DOHH2 (cell line): Measurements from ENCODE around the gene HINT1.

Experiments
- H3F3A ChIP-seq: fragments of 200-600 bp; sonication (generic), shearing (Covaris generic); 2 replicates; pipeline ENCODE4 v1.6.0; 2016; ENCODE audit warnings: antibody characterized with exemption, mild to moderate bottlenecking; ENCODE audit not compliant: control insufficient read depth, insufficient read depth
- H3K27ac ChIP-seq: fragments of 200-600 bp; sonication (generic); 2 replicates; pipeline ENCODE4 v1.5.1; 2014; ENCODE audit warnings: low read depth, mild to moderate bottlenecking, low read length, moderate library complexity
- H3K27me3 ChIP-seq: fragments of 200-600 bp; sonication (generic); 2 replicates; pipeline ENCODE4 v1.6.1; 2014; ENCODE audit warnings: mild to moderate bottlenecking, low read length, mixed read lengths; ENCODE audit not compliant: control insufficient read depth
- H3K36me3 ChIP-seq: fragments of 200-600 bp; sonication (generic); 2 replicates; pipeline ENCODE4 v1.6.1; 2014; ENCODE audit warnings: mild to moderate bottlenecking, low read length, moderate library complexity, mixed read lengths; ENCODE audit not compliant: control insufficient read depth
- H3K4me1 ChIP-seq: fragments of 200-600 bp; sonication (generic); 2 replicates; pipeline ENCODE4 v1.6.1; 2014; ENCODE audit warnings: mild to moderate bottlenecking, low read length, mixed read lengths; ENCODE audit not compliant: control insufficient read depth
- H3K4me2 ChIP-seq: fragments of 200-600 bp; sonication (generic); 2 replicates; pipeline ENCODE4 v1.6.0; 2014; ENCODE audit warnings: mild to moderate bottlenecking, low read length, moderate library complexity
- H3K4me3 ChIP-seq: fragments of 200-600 bp; sonication (generic); 2 replicates; pipeline ENCODE4 v1.5.1; 2014; ENCODE audit warnings: mild to moderate bottlenecking, low read length, mixed read lengths
- H3K79me2 ChIP-seq: fragments of 200-600 bp; sonication (generic); 2 replicates; pipeline ENCODE4 v1.6.1; 2014; ENCODE audit warnings: mild to moderate bottlenecking, low read length, mixed read lengths; ENCODE audit not compliant: control insufficient read depth
- H3K9me2 ChIP-seq: fragments of 200-600 bp; sonication (generic); replicated peaks from 2 replicates; pipeline ENCODE4 v1.6.1; 2014; ENCODE audit warnings: mild to moderate bottlenecking, low read length, mixed read lengths; ENCODE audit not compliant: control insufficient read depth
- H3K9me3 ChIP-seq: fragments of 200-600 bp; sonication (generic); 2 replicates; pipeline ENCODE4 v1.6.1; 2014; ENCODE audit warnings: antibody characterized with exemption, low read length, mixed read lengths; ENCODE audit not compliant: control insufficient read depth, insufficient read depth
- H4K20me1 ChIP-seq: fragments of 200-600 bp; sonication (generic); 2 replicates; pipeline ENCODE4 v1.6.0; 2014; ENCODE audit warnings: low read depth, mild to moderate bottlenecking, antibody characterized with exemption, low read length, moderate library complexity; ENCODE audit not compliant: control insufficient read depth, insufficient read depth
- CTCF ChIP-seq: fragments of 200-600 bp; sonication (generic); IDR thresholded peaks from one replicate; pipeline ENCODE4 v1.5.1; 2014; ENCODE audit warnings: antibody characterized with exemption, mild to moderate bottlenecking, low read depth, low read length; ENCODE audit not compliant: poor library complexity, severe bottlenecking
- EZH2phosphoT487 ChIP-seq: fragments of 200-600 bp; sonication (generic); IDR thresholded peaks from 2 replicates; pipeline ENCODE4 v1.6.1; 2017; ENCODE audit warnings: borderline replicate concordance, mild to moderate bottlenecking, antibody characterized with exemption, low read length, moderate library complexity, mixed read lengths

HINT1 gene

GRCh38 chr5:131163276-131164119, 1.6 kb downstream of the HINT1 start:
- Histone ChIP-seq H3K27ac (peak overlapping the region; percentile 75), H3K4me1 (peaks cover 28% of the 10 kb centered on the region), H3K4me3 (peak overlapping the region; percentile 87), H3K9me3 (no peaks in the 10 kb centered on the region), H3F3A (peaks cover 8% of the 10 kb centered on the region), H3K4me2 (peak overlapping the region; percentile 84), H4K20me1 (peaks cover 15% of the 10 kb centered on the region), H3K9me2 (no peaks in the 10 kb centered on the region), H3K36me3 (peaks cover 64% of the 10 kb centered on the region), H3K27me3 (no peaks in the 10 kb centered on the region), H3K79me2 (peaks cover 59% of the 10 kb centered on the region)
- TF ChIP-seq EZH2phosphoT487, result no peak
- no peak for TF ChIP-seq CTCF

GRCh38 chr5:131160134-131160533, 4.9 kb downstream of the HINT1 start:
- Histone ChIP-seq H3K79me2 (peaks cover 59% of the 10 kb centered on the region), H3K36me3 (peaks cover 75% of the 10 kb centered on the region)

GRCh38 chr5:131156957-131157356, 8.1 kb downstream of the HINT1 start:
- H3K27ac ChIP-seq, result no peak overlapping the region
- H3K27me3 ChIP-seq, result no peaks in the 10 kb centered on the region
- H3K9me3 ChIP-seq, result no peaks in the 10 kb centered on the region
- H3K79me2 ChIP-seq, result peaks cover 27% of the 10 kb centered on the region
- no peaks in the 10 kb centered on the region for H3K9me2 ChIP-seq
- H4K20me1 ChIP-seq, result peaks cover 4% of the 10 kb centered on the region
- no peak overlapping the region for H3K4me2 ChIP-seq
- H3F3A ChIP-seq, result peaks cover 19% of the 10 kb centered on the region
- H3K4me1 ChIP-seq, result peaks cover under 1% of the 10 kb centered on the region; the same call in 1 of the 2 replicates
- H3K4me3 ChIP-seq, result no peak overlapping the region
- no peak for TF ChIP-seq EZH2phosphoT487
- TF ChIP-seq CTCF, result no peak
- peaks cover 46% of the 10 kb centered on the region for H3K36me3 ChIP-seq

More at GRCh38 chr5:131160134-131160533, 4.9 kb downstream of the HINT1 start:
- H3K9me3 ChIP-seq, result no peaks in the 10 kb centered on the region
- H3K4me1 ChIP-seq, result peaks cover 14% of the 10 kb centered on the region
- no peak overlapping the region for H3K4me3 ChIP-seq
- TF ChIP-seq EZH2phosphoT487 (no peak), CTCF (no peak)
- H3K27me3 ChIP-seq, result no peaks in the 10 kb centered on the region
- peaks cover 18% of the 10 kb centered on the region for H4K20me1 ChIP-seq
- no peaks in the 10 kb centered on the region for H3K9me2 ChIP-seq
- no peak overlapping the region for H3K4me2 ChIP-seq
- peaks cover 19% of the 10 kb centered on the region for H3F3A ChIP-seq
- no peak overlapping the region for H3K27ac ChIP-seq
